A673 (cell line): Measurements from ENCODE around the gene PFKL. TPM values are rescaled to one million over a fixed set of nuclear protein-coding genes. Genes with fewer than 3 reads are reported as not detected.

Experiments used
- BruUV-seq: library from RNA; stranded (reverse); fragments of 400-500 nt; replicated peaks from 2 replicates; lab custom pipeline; 2021; lab: Mats Ljungman, UMichigan
- CTCF ChIA-PET: fragments of 300-600 bp; sonication (Branson Sonifier 250); formaldehyde crosslinking; loops from one replicate; lab custom pipeline; 2022; ENCODE audit warnings: antibody characterized with exemption; lab: Charles Lee
- POLR2A ChIA-PET: fragments of 300-600 bp; sonication (Branson Sonifier 250); formaldehyde crosslinking; loops from one replicate; lab custom pipeline; 2022; ENCODE audit warnings: antibody characterized with exemption; ENCODE audit not compliant: low non-redundant PET; lab: Charles Lee
- DNase-seq: peaks from one replicate; pipeline ENCODE4 v3.0.0-alpha.2; 2015; ENCODE audit warnings: low spot score
- H3K27ac ChIP-seq: fragments of 200-600 bp; sonication (generic); 2 replicates; pipeline ENCODE4 v1.5.1; 2016; ENCODE audit warnings: mixed run types, low read depth, mild to moderate bottlenecking, mixed read lengths, antibody characterized with exemption, low read length; ENCODE audit not compliant: poor library complexity, severe bottlenecking
- H3K27me3 ChIP-seq: fragments of 200-600 bp; sonication (generic); replicated peaks from 2 replicates; pipeline ENCODE4 v1.6.1; 2017; ENCODE audit warnings: mixed run types, low read depth, mild to moderate bottlenecking, mixed read lengths, antibody characterized with exemption, low read length; ENCODE audit not compliant: insufficient read depth, poor library complexity
- H3K36me3 ChIP-seq: fragments of 200-600 bp; sonication (generic); 2 replicates; pipeline ENCODE4 v1.6.1; 2016; ENCODE audit warnings: mixed run types, mild to moderate bottlenecking, mixed read lengths, antibody characterized with exemption, low read length; ENCODE audit not compliant: insufficient read depth, poor library complexity, severe bottlenecking
- H3K4me1 ChIP-seq: fragments of 200-600 bp; sonication (generic); 2 replicates; pipeline ENCODE4 v1.6.1; 2017; ENCODE audit warnings: mixed run types, mild to moderate bottlenecking, mixed read lengths, antibody characterized with exemption, low read length; ENCODE audit not compliant: insufficient read depth, poor library complexity, severe bottlenecking
- H3K4me3 ChIP-seq: fragments of 200-600 bp; sonication (generic); 2 replicates; pipeline ENCODE4 v1.5.1; 2016; ENCODE audit warnings: low read depth, mixed run types, mild to moderate bottlenecking, mixed read lengths, low read length; ENCODE audit not compliant: poor library complexity, severe bottlenecking
- H3K9me3 ChIP-seq: fragments of 200-600 bp; sonication (generic); 2 replicates; pipeline ENCODE4 v1.6.1; 2016; ENCODE audit warnings: mixed run types, low read depth, mild to moderate bottlenecking, mixed read lengths, antibody characterized with exemption, low read length; ENCODE audit not compliant: poor library complexity, severe bottlenecking
- CTCF ChIP-seq: fragments of 300-800, 200-600 bp; sonication (generic); conservative IDR thresholded peaks from 2 replicates; pipeline ENCODE4 v1.5.1; 2017; ENCODE audit warnings: low read depth, mild to moderate bottlenecking, antibody characterized with exemption, low read length, moderate library complexity, mixed read lengths
- EZH2 ChIP-seq: fragments of 200-600 bp; sonication (generic); IDR thresholded peaks from 2 replicates; pipeline ENCODE4 v1.6.1; 2017; ENCODE audit warnings: borderline replicate concordance, low read depth, mild to moderate bottlenecking, mixed read lengths, antibody characterized with exemption, low read length; ENCODE audit not compliant: poor library complexity, severe bottlenecking
- intact Hi-C: fragments of 100-400 bp; cut with micrococcal nuclease; formaldehyde crosslinking; loops from one replicate; pipeline ENCODE4 v1.10.0; 2022; ENCODE audit not compliant: unreplicated experiment
- total RNA-seq: library from RNA; stranded (reverse); gene quantifications from 2 replicates; pipeline ENCODE4 v1.2.3, GENCODE V29; 2021

Gene PFKL
- total RNA-seq, 1 experiment from 2014 or later: 112 TPM

GRCh38 chr21:44356160-44356559, 56.3 kb downstream of the PFKL start:
- peaks cover 8% of the 10 kb centered on the region for H3K4me1 ChIP-seq
- no peaks in the 10 kb centered on the region for H3K36me3 ChIP-seq
- peaks cover 9% of the 10 kb centered on the region for H3K27me3 ChIP-seq
- BruUV-seq: no TSS peak
- CTCF ChIA-PET: no interaction called here
- POLR2A ChIA-PET: no interaction called here
- H3K9me3 ChIP-seq: no peaks in the 10 kb centered on the region
- TF ChIP-seq CTCF: no peak
- TF ChIP-seq EZH2: no peak
- DNase-seq: no peak
- H3K27ac ChIP-seq: no peak overlapping the region
- no peak overlapping the region for H3K4me3 ChIP-seq
- intact Hi-C loops: loop anchor here (10.0 kb wide), 1 partner anchor 99 kb away; the partner anchor contains the start of gene LRRC3

GRCh38 chr21:44356636-44357035, 56.8 kb downstream of the PFKL start:
- peak; percentile 39 for DNase-seq
- intact Hi-C loops: loop anchor here (10.0 kb wide), 1 partner anchor 98 kb away; the partner anchor contains the start of gene LRRC3
- H3K27ac ChIP-seq: no peak overlapping the region
- no TSS peak for BruUV-seq
- POLR2A ChIA-PET: no interaction called here
- peaks cover 8% of the 10 kb centered on the region for H3K4me1 ChIP-seq
- H3K4me3 ChIP-seq: no peak overlapping the region
- no peaks in the 10 kb centered on the region for H3K36me3 ChIP-seq
- H3K27me3 ChIP-seq: peaks cover 4% of the 10 kb centered on the region
- H3K9me3 ChIP-seq: no peaks in the 10 kb centered on the region
- no peak for TF ChIP-seq EZH2
- no peak for TF ChIP-seq CTCF
- CTCF ChIA-PET: no interaction called here

- no peak for TF ChIP-seq CTCF
- TF ChIP-seq EZH2: no peak
- intact Hi-C loops: loop anchor here (10.0 kb wide), 1 partner anchor 98 kb away; the partner anchor contains the start of gene LRRC3
- no peak for DNase-seq
- CTCF ChIA-PET: no interaction called here
- Histone ChIP-seq H3K4me1 (peaks cover 8% of the 10 kb centered on the region), H3K9me3 (no peaks in the 10 kb centered on the region), H3K27ac (no peak overlapping the region), H3K27me3 (no peaks in the 10 kb centered on the region), H3K36me3 (no peaks in the 10 kb centered on the region), H3K4me3 (no peak overlapping the region)
- BruUV-seq: no TSS peak
- POLR2A ChIA-PET: no interaction called here
Measured at GRCh38 chr21:44357064-44357837, 57.4 kb downstream of the PFKL start.
